ENCODE results near the gene COL1A1. TPM values are rescaled to one million over a fixed set of nuclear protein-coding genes. Genes with fewer than 3 reads are reported as not detected.

COL1A1 gene
- polyA plus RNA-seq, 1 of the 3 experiments (the other 2 are of a cell fraction), result 1,461 TPM

- DNase-seq, result no peak
- no peak for TF ChIP-seq PBX3 (IDR thresholded peaks at IDR 0.05)
- no peak for TF ChIP-seq EZH2phosphoT487 (IDR thresholded peaks at IDR 0.05; ENCODE audit: borderline replicate concordance, low read depth)
- TF ChIP-seq ZBTB33 (IDR thresholded peaks at IDR 0.05; ENCODE audit: borderline replicate concordance, low read depth), result no peak
- TF ChIP-seq NRF1 (IDR thresholded peaks at IDR 0.05; ENCODE audit: low read depth, low read length), result no peak
- no peak for TF ChIP-seq MAX (IDR thresholded peaks at IDR 0.05; ENCODE audit: low read depth)
- TF ChIP-seq, protein P1, sequence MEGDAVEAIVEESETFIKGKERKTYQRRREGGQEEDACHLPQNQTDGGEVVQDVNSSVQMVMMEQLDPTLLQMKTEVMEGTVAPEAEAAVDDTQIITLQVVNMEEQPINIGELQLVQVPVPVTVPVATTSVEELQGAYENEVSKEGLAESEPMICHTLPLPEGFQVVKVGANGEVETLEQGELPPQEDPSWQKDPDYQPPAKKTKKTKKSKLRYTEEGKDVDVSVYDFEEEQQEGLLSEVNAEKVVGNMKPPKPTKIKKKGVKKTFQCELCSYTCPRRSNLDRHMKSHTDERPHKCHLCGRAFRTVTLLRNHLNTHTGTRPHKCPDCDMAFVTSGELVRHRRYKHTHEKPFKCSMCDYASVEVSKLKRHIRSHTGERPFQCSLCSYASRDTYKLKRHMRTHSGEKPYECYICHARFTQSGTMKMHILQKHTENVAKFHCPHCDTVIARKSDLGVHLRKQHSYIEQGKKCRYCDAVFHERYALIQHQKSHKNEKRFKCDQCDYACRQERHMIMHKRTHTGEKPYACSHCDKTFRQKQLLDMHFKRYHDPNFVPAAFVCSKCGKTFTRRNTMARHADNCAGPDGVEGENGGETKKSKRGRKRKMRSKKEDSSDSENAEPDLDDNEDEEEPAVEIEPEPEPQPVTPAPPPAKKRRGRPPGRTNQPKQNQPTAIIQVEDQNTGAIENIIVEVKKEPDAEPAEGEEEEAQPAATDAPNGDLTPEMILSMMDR (IDR thresholded peaks at IDR 0.05), result no peak
- no peak for TF ChIP-seq MXI1 (IDR thresholded peaks at IDR 0.05; ENCODE audit: low read depth, low read length)
- no peak for TF ChIP-seq RAD21 (IDR thresholded peaks at IDR 0.05; ENCODE audit: low read length)
- no peak for TF ChIP-seq USF1 (IDR thresholded peaks at IDR 0.05; ENCODE audit: borderline replicate concordance, low read depth)
- TF ChIP-seq USF2 (IDR thresholded peaks at IDR 0.05; ENCODE audit: borderline replicate concordance, low read depth, low read length), result no peak
- TF ChIP-seq YY1 (IDR thresholded peaks at IDR 0.05; ENCODE audit: low read depth), result no peak
- no peak for TF ChIP-seq EP300 (IDR thresholded peaks at IDR 0.05; ENCODE audit: borderline replicate concordance in 1 of 2, low read depth in 1 of 2, low read length in 1 of 2)
- no peak for TF ChIP-seq RCOR1 (IDR thresholded peaks at IDR 0.05; ENCODE audit: low read length)
- Histone ChIP-seq H3K4me3 (ENCODE audit: low read depth in 2 of 2, low read length in 1 of 2) (no peak overlapping the region), H3K27ac (ENCODE audit: low read depth in 2 of 2, low read length in 1 of 2) (no peak overlapping the region; a peak in 1 of 4 replicates), H4K20me1 (ENCODE audit: insufficient read depth) (peaks cover 54% of the 10 kb centered on the region), H3K9me3 (no peaks in the 10 kb centered on the region), H3K27me3 (ENCODE audit: insufficient read depth) (no peaks in the 10 kb centered on the region), H3K9me2 (no peaks in the 10 kb centered on the region), H2AFZ (ENCODE audit: low read depth) (no peak overlapping the region), H3K36me3 (replicated peaks in 1 of 2; ENCODE audit: control insufficient read depth in 1 of 2, insufficient read depth in 2 of 2, low read length in 1 of 2) (peaks cover 49 to 89% of the 10 kb centered on the region in 2 experiments), H3K4me1 (ENCODE audit: control insufficient read depth in 1 of 2, insufficient read depth in 2 of 2, low read depth in 1 of 2, low read length in 1 of 2) (peaks cover 4 to 12% of the 10 kb centered on the region in 2 experiments; a peak in 2 of 4 replicates), H3F3A (replicated peaks; ENCODE audit: insufficient read depth) (peaks cover 17% of the 10 kb centered on the region), H3K4me2 (no peak overlapping the region), H3K9ac (no peak overlapping the region), H3K79me2 (ENCODE audit: insufficient read depth) (peaks cover 41% of the 10 kb centered on the region)
- CTCF ChIA-PET, result interaction anchor here (0.6 to 9.3 kb wide), 24 partner anchors 10 to 167 kb away, joined by 3 to 169 read pairs (median 4); partner anchors contain the start of genes PPP1R9B, SAMD14 and SGCA
- WGBS (ENCODE audit: low lambda C conversion rate), result 97% methylated on average over 15 of the region's 16 CpGs
- POLR2A ChIA-PET, result no interaction called here
These were observed 60.2 kb downstream of the COL1A1 start for GRCh38 chr17:50141026-50141744.
